K562 (cell line): ENCODE data around the gene ZMYND8. TPM values are rescaled to one million over a fixed set of nuclear protein-coding genes. Genes with fewer than 3 reads are reported as not detected.

Source experiments
- CBX1 ChIP-seq: sonication (generic); IDR thresholded peaks from 2 replicates; pipeline ENCODE4 v1.6.1; 2016; ENCODE audit warnings: antibody characterized with exemption, low read depth, mild to moderate bottlenecking
- FOXK2 ChIP-seq, 2 experiments: fragments of 450-650 bp; IDR thresholded peaks in 1 of 2; conservative IDR thresholded peaks in 1 of 2; 2 replicates each; pipeline ENCODE4 v1.6.1; 2016; ENCODE audit warnings: low read depth in 2 of 2, mild to moderate bottlenecking in 1 of 2
- HIVEP1 ChIP-seq: fragments of 250-450 bp; sonication (Bioruptor Pico); IDR thresholded peaks from 2 replicates; pipeline ENCODE4 v1.4.0; 2020; ENCODE audit warnings: mild to moderate bottlenecking
- IFI16 ChIP-seq: fragments of 250-450 bp; sonication (Bioruptor Pico); IDR thresholded peaks from 2 replicates; pipeline ENCODE4 v2.1.2; 2022; ENCODE audit warnings: mild to moderate bottlenecking, inconsistent platforms
- KDM4B ChIP-seq, 2 experiments: fragments of 450-650 bp in 1 of 2; sonication (generic) in 1 of 2; IDR thresholded peaks; 2 replicates each; pipeline ENCODE4 v1.6.1; 2016 to 2017; ENCODE audit warnings: borderline replicate concordance in 2 of 2, antibody characterized with exemption in 1 of 2, low read depth in 1 of 2, mild to moderate bottlenecking in 1 of 2
- ZBTB1 ChIP-seq: sonication (generic); formaldehyde crosslinking; IDR thresholded peaks from 2 replicates; pipeline ENCODE4 v1.8.1; 2023; ENCODE audit warnings: missing genetic modification reagents, low read depth, mild to moderate bottlenecking, borderline replicate concordance
- ZNF507 ChIP-seq: conservative IDR thresholded peaks from 2 replicates; pipeline ENCODE4 v1.6.1; 2017; ENCODE audit warnings: missing genetic modification characterization, missing compliant biosample characterization
- ZNF766 ChIP-seq: fragments of 200-800 bp; sonication (Bioruptor generic); conservative IDR thresholded peaks from 2 replicates; pipeline ENCODE4 v1.6.1; 2016; ENCODE audit warnings: missing genetic modification characterization, missing compliant biosample characterization
- polyA plus RNA-seq, 8 experiments: library from polyadenylated mRNA; depleted of rRNA in 4 of 8; stranded (reverse) in 5 of 8; unstranded in 3 of 8; fragments of >200 nt; fragmentation: Nextera tagmentation in 2 of 8; fragmentation: Illumina TruSeq in 1 of 8; extraction: Ambion mirVana in 2 of 8; extraction: Trizol in 1 of 8; gene quantifications; 2 replicates each; pipeline versions ENCODE4 v1.2.1 to v1.2.3, GENCODE V29; 2011 to 2014; ENCODE audit warnings: inconsistent platforms in 1 of 8, missing spikeins in 1 of 8
- total RNA-seq, 7 experiments: library from RNA; depleted of rRNA in 6 of 7; stranded (reverse); fragments of >200 nt in 6 of 7; fragmentation: Illumina TruSeq in 2 of 7; extraction: Trizol in 2 of 7; gene quantifications; 2 replicates each; pipeline versions ENCODE4 v1.2.1 to v1.2.3, GENCODE V29; 2011 to 2021; ENCODE audit warnings: low replicate concordance in 1 of 7
- TF ChIP-seq, protein P1 (sequence below): sonication (generic); formaldehyde crosslinking; IDR thresholded peaks from 2 replicates; pipeline ENCODE4 v1.8.0; 2023; ENCODE audit warnings: mild to moderate bottlenecking, missing genetic modification reagents
- TF ChIP-seq, protein P2 (sequence below): sonication (generic); formaldehyde crosslinking; IDR thresholded peaks from 2 replicates; pipeline ENCODE4 v1.8.0; 2022; ENCODE audit warnings: mild to moderate bottlenecking, missing genetic modification reagents, borderline replicate concordance
- TF ChIP-seq, protein P3 (sequence below): fragments of 250-450 bp; sonication (Bioruptor Pico); IDR thresholded peaks from 2 replicates; pipeline ENCODE4 v1.4.0; 2020; ENCODE audit warnings: mild to moderate bottlenecking, moderate library complexity, borderline replicate concordance
- TF ChIP-seq, protein P4 (sequence below): fragments of 200-800 bp; sonication (Bioruptor generic); IDR thresholded peaks from 2 replicates; pipeline ENCODE4 v1.6.1; 2017; ENCODE audit warnings: missing genetic modification characterization, missing compliant biosample characterization
- TF ChIP-seq, protein P5 (sequence below): fragments of 250-450 bp; sonication (Bioruptor Pico); IDR thresholded peaks from 2 replicates; pipeline ENCODE4 v1.8.0; 2022; ENCODE audit warnings: moderate library complexity, mild to moderate bottlenecking, inconsistent platforms
- TF ChIP-seq, protein P6 (sequence below): fragments of 250-450 bp; sonication (Bioruptor Pico); IDR thresholded peaks from 2 replicates; pipeline ENCODE4 v1.8.0; 2021; ENCODE audit warnings: moderate library complexity, mild to moderate bottlenecking, inconsistent platforms

The ZMYND8 gene
- total and polyA plus RNA-seq, 9 of the 15 experiments (the other 6 are each of a cell fraction or from before 2014, with no cell fraction given), result 31.8 to 148 (median 71.9) TPM

DNA sequence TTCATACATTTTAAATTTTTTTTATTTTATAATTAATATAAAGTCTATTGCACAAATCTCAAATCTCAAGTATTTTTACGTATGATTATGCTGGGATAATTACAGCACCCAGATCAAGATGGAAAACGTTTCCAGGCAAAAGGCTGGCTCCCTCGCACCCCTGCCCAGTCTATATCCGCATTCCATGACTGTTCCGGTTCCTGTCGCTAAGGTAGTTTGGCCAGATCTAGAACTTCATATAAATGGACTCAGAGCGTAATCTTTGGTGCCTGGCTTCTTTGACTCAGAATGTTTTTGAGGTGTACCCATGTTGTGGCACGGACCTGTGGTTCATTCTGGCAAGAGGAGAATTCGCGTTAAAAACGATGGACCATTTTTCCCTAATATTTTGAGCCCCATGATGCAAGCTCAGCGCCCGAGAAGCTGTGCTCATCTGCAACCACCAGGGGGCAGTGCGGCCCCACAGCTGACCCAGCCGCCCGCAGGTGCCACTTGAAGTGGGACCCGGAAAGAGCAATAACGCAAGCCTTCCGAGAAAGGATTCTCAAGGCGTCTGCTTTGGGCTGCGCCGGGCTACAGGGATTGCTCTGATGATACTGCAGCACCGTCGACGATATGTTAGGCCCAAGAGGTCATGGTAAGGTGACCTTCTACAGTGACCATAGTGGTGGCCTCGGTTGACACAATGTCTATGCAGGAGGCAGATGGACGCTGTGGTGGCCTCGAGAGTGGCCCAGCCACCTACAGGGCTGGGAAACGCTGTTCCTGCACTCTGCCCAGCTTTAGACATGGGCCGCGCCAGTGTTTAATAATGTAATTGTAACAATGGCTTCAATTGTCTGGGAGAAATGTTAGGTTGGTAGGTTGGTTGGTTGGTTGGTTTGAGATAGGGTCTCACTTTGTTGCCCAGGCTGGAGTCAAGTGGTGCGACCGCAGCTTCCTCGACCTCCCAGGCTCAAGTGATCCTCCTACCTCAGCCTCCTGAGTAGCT is 160.1 kb downstream of the ZMYND8 start (continued):
- TF ChIP-seq, protein P1, sequence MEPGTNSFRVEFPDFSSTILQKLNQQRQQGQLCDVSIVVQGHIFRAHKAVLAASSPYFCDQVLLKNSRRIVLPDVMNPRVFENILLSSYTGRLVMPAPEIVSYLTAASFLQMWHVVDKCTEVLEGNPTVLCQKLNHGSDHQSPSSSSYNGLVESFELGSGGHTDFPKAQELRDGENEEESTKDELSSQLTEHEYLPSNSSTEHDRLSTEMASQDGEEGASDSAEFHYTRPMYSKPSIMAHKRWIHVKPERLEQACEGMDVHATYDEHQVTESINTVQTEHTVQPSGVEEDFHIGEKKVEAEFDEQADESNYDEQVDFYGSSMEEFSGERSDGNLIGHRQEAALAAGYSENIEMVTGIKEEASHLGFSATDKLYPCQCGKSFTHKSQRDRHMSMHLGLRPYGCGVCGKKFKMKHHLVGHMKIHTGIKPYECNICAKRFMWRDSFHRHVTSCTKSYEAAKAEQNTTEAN (CRISPR knock-in tag), result no peak
- TF ChIP-seq FOXK2 (conservative IDR thresholded peaks at IDR 0.05 in 1 of 2, IDR thresholded peaks at IDR 0.05 in 1 of 2; ENCODE audit: low read depth in 2 of 2), result no peak
- TF ChIP-seq, protein P2, sequence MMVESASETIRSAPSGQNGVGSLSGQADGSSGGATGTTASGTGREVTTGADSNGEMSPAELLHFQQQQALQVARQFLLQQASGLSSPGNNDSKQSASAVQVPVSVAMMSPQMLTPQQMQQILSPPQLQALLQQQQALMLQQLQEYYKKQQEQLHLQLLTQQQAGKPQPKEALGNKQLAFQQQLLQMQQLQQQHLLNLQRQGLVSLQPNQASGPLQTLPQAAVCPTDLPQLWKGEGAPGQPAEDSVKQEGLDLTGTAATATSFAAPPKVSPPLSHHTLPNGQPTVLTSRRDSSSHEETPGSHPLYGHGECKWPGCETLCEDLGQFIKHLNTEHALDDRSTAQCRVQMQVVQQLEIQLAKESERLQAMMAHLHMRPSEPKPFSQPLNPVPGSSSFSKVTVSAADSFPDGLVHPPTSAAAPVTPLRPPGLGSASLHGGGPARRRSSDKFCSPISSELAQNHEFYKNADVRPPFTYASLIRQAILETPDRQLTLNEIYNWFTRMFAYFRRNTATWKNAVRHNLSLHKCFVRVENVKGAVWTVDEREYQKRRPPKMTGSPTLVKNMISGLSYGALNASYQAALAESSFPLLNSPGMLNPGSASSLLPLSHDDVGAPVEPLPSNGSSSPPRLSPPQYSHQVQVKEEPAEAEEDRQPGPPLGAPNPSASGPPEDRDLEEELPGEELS (CRISPR knock-in tag), result no peak
- TF ChIP-seq, protein P3, sequence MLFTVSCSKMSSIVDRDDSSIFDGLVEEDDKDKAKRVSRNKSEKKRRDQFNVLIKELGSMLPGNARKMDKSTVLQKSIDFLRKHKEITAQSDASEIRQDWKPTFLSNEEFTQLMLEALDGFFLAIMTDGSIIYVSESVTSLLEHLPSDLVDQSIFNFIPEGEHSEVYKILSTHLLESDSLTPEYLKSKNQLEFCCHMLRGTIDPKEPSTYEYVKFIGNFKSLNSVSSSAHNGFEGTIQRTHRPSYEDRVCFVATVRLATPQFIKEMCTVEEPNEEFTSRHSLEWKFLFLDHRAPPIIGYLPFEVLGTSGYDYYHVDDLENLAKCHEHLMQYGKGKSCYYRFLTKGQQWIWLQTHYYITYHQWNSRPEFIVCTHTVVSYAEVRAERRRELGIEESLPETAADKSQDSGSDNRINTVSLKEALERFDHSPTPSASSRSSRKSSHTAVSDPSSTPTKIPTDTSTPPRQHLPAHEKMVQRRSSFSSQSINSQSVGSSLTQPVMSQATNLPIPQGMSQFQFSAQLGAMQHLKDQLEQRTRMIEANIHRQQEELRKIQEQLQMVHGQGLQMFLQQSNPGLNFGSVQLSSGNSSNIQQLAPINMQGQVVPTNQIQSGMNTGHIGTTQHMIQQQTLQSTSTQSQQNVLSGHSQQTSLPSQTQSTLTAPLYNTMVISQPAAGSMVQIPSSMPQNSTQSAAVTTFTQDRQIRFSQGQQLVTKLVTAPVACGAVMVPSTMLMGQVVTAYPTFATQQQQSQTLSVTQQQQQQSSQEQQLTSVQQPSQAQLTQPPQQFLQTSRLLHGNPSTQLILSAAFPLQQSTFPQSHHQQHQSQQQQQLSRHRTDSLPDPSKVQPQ, result no peak
- no peak for TF ChIP-seq ZBTB1 (CRISPR knock-in tag)
- TF ChIP-seq CBX1, result no peak
- TF ChIP-seq KDM4B (IDR thresholded peaks at IDR 0.05; ENCODE audit: borderline replicate concordance in 2 of 2, low read depth in 1 of 2), result no peak
- TF ChIP-seq HIVEP1 (CRISPR knock-in tag), result no peak
- TF ChIP-seq ZNF507 (tag), result no peak
- no peak for TF ChIP-seq ZNF766
- TF ChIP-seq, protein P4, sequence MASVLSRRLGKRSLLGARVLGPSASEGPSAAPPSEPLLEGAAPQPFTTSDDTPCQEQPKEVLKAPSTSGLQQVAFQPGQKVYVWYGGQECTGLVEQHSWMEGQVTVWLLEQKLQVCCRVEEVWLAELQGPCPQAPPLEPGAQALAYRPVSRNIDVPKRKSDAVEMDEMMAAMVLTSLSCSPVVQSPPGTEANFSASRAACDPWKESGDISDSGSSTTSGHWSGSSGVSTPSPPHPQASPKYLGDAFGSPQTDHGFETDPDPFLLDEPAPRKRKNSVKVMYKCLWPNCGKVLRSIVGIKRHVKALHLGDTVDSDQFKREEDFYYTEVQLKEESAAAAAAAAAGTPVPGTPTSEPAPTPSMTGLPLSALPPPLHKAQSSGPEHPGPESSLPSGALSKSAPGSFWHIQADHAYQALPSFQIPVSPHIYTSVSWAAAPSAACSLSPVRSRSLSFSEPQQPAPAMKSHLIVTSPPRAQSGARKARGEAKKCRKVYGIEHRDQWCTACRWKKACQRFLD (CRISPR knock-in tag), result no peak
- no peak for TF ChIP-seq IFI16
- TF ChIP-seq, protein P5, sequence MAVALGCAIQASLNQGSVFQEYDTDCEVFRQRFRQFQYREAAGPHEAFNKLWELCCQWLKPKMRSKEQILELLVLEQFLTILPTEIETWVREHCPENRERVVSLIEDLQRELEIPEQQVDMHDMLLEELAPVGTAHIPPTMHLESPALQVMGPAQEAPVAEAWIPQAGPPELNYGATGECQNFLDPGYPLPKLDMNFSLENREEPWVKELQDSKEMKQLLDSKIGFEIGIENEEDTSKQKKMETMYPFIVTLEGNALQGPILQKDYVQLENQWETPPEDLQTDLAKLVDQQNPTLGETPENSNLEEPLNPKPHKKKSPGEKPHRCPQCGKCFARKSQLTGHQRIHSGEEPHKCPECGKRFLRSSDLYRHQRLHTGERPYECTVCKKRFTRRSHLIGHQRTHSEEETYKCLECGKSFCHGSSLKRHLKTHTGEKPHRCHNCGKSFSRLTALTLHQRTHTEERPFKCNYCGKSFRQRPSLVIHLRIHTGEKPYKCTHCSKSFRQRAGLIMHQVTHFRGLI (CRISPR knock-in tag), result no peak
- TF ChIP-seq, protein P6, sequence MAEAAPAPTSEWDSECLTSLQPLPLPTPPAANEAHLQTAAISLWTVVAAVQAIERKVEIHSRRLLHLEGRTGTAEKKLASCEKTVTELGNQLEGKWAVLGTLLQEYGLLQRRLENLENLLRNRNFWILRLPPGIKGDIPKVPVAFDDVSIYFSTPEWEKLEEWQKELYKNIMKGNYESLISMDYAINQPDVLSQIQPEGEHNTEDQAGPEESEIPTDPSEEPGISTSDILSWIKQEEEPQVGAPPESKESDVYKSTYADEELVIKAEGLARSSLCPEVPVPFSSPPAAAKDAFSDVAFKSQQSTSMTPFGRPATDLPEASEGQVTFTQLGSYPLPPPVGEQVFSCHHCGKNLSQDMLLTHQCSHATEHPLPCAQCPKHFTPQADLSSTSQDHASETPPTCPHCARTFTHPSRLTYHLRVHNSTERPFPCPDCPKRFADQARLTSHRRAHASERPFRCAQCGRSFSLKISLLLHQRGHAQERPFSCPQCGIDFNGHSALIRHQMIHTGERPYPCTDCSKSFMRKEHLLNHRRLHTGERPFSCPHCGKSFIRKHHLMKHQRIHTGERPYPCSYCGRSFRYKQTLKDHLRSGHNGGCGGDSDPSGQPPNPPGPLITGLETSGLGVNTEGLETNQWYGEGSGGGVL (CRISPR knock-in tag), result no peak
